ENCODE measurements around the gene VPS72. TPM values are rescaled to one million over a fixed set of nuclear protein-coding genes. Genes with fewer than 3 reads are reported as not detected.

Gene VPS72
- total and polyA plus RNA-seq, 2 of the 13 experiments (the other 11 are each of a cell fraction or from before 2014, with no cell fraction given), result 33.7 to 34.5 TPM

DNA sequence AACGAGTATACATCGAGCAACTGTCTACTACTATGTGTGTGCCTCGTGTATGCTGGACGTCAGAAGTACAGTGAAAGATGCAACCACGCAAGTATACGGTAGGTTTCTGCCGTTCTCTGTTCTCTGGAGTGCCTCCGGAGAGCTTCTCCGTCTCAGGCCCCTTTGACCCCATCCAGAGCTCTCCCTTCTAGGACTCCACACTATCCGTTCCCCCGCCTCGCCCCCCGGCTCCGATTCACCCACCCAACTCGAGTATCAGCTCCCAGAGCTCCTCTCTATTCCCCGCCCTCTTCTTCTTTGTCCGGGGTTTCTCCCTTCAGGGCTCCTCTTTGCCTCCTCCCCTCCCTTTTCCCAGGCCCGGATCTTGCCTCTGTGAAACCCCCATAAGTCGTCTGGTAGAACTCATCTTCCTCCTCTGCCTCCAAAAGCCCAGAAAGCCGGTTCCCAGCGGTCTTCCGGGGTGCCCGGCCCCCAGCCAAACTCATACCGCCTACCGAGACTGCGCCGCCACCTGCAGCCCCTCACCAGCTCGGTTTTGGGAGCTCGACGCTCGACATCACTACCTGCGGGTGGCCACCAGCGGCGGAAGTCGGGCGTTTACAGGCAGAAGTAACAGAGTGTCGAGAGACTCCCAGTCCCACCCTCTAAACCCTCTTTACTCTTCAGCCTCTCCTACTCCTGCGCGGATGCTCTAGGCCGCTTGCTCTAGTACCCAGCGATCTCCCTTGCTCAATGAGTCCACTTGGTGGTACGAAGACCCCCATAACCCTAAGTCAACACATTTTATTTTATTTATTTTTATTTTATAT is at the start of gene VPS72 (continued):
- TF ChIP-seq, protein P1, sequence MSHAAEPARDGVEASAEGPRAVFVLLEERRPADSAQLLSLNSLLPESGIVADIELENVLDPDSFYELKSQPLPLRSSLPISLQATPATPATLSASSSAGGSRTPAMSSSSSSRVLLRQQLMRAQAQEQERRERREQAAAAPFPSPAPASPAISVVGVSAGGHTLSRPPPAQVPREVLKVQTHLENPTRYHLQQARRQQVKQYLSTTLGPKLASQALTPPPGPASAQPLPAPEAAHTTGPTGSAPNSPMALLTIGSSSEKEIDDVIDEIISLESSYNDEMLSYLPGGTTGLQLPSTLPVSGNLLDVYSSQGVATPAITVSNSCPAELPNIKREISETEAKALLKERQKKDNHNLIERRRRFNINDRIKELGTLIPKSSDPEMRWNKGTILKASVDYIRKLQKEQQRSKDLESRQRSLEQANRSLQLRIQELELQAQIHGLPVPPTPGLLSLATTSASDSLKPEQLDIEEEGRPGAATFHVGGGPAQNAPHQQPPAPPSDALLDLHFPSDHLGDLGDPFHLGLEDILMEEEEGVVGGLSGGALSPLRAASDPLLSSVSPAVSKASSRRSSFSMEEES (CRISPR knock-in tag; IDR thresholded peaks at IDR 0.05), result peak; percentile 78
- peak; percentile 50; the same call in 1 of the 2 replicates for TF ChIP-seq RFXAP (CRISPR knock-in tag; IDR thresholded peaks at IDR 0.05; ENCODE audit: borderline replicate concordance)
- no peak for TF ChIP-seq MEIS1 (CRISPR knock-in tag; IDR thresholded peaks at IDR 0.05; ENCODE audit: borderline replicate concordance)
- TF ChIP-seq TSC22D2 (CRISPR knock-in tag; IDR thresholded peaks at IDR 0.05; ENCODE audit: borderline replicate concordance), result peak; percentile 30; the same call in 1 of the 2 replicates
- no peak for TF ChIP-seq TEAD2 (CRISPR knock-in tag; IDR thresholded peaks at IDR 0.05)
- TF ChIP-seq, protein P2, sequence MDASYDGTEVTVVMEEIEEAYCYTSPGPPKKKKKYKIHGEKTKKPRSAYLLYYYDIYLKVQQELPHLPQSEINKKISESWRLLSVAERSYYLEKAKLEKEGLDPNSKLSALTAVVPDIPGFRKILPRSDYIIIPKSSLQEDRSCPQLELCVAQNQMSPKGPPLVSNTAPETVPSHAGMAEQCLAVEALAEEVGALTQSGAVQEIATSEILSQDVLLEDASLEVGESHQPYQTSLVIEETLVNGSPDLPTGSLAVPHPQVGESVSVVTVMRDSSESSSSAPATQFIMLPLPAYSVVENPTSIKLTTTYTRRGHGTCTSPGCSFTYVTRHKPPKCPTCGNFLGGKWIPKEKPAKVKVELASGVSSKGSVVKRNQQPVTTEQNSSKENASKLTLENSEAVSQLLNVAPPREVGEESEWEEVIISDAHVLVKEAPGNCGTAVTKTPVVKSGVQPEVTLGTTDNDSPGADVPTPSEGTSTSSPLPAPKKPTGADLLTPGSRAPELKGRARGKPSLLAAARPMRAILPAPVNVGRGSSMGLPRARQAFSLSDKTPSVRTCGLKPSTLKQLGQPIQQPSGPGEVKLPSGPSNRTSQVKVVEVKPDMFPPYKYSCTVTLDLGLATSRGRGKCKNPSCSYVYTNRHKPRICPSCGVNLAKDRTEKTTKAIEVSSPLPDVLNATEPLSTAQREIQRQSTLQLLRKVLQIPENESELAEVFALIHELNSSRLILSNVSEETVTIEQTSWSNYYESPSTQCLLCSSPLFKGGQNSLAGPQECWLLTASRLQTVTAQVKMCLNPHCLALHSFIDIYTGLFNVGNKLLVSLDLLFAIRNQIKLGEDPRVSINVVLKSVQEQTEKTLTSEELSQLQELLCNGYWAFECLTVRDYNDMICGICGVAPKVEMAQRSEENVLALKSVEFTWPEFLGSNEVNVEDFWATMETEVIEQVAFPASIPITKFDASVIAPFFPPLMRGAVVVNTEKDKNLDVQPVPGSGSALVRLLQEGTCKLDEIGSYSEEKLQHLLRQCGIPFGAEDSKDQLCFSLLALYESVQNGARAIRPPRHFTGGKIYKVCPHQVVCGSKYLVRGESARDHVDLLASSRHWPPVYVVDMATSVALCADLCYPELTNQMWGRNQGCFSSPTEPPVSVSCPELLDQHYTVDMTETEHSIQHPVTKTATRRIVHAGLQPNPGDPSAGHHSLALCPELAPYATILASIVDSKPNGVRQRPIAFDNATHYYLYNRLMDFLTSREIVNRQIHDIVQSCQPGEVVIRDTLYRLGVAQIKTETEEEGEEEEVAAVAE (CRISPR knock-in tag; IDR thresholded peaks at IDR 0.05; ENCODE audit: borderline replicate concordance), result peak; percentile 88
- TF ChIP-seq ZNF564 (CRISPR knock-in tag; IDR thresholded peaks at IDR 0.05), result peak; percentile 85
- TF ChIP-seq, protein P3, sequence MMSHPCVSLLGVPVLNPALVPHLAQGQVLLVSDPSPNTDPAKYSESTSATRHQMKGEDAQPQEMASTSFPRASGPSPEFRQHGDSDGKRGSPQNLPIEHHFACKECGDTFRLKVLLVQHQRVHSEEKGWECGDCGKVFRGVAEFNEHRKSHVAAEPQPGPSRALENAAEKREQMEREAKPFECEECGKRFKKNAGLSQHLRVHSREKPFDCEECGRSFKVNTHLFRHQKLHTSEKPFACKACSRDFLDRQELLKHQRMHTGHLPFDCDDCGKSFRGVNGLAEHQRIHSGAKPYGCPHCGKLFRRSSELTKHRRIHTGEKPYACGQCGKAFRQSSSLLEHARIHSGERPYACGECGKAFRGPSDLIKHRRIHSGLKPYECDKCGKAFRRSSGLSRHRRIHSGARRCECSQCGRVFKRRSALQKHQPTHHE (CRISPR knock-in tag; IDR thresholded peaks at IDR 0.05; ENCODE audit: borderline replicate concordance), result peak; percentile 88; the same call in 1 of the 2 replicates
- TF ChIP-seq YEATS4 (CRISPR knock-in tag; IDR thresholded peaks at IDR 0.05; ENCODE audit: borderline replicate concordance), result 0 out of 2 replicates have a peak, but pooled peaks have one; percentile 86
- TF ChIP-seq ZNF883 (CRISPR knock-in tag; IDR thresholded peaks at IDR 0.05; ENCODE audit: not compliant biosample characterization), result peak; percentile 32
- TF ChIP-seq NR2F6 (IDR thresholded peaks at IDR 0.05), result peak; percentile 23; the same call in 1 of the 2 replicates
- peak; percentile 51; the same call in 1 of the 2 replicates for TF ChIP-seq NR2F6 (CRISPR knock-in tag; IDR thresholded peaks at IDR 0.05)
- TF ChIP-seq FOXJ3 (CRISPR knock-in tag; IDR thresholded peaks at IDR 0.05; ENCODE audit: borderline replicate concordance), result peak; percentile 10; the same call in 1 of the 2 replicates
- TF ChIP-seq ZNF615 (CRISPR knock-in tag; IDR thresholded peaks at IDR 0.05; ENCODE audit: borderline replicate concordance), result no peak
- TF ChIP-seq ARNT2 (CRISPR knock-in tag; IDR thresholded peaks at IDR 0.05; ENCODE audit: low read depth), result no peak
- TF ChIP-seq, protein P4, sequence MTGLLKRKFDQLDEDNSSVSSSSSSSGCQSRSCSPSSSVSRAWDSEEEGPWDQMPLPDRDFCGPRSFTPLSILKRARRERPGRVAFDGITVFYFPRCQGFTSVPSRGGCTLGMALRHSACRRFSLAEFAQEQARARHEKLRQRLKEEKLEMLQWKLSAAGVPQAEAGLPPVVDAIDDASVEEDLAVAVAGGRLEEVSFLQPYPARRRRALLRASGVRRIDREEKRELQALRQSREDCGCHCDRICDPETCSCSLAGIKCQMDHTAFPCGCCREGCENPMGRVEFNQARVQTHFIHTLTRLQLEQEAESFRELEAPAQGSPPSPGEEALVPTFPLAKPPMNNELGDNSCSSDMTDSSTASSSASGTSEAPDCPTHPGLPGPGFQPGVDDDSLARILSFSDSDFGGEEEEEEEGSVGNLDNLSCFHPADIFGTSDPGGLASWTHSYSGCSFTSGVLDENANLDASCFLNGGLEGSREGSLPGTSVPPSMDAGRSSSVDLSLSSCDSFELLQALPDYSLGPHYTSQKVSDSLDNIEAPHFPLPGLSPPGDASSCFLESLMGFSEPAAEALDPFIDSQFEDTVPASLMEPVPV (CRISPR knock-in tag; IDR thresholded peaks at IDR 0.05), result peak; percentile 72
- peak; percentile 91 for TF ChIP-seq KLF6 (CRISPR knock-in tag; IDR thresholded peaks at IDR 0.05)
- peak; percentile 38; the same call in 1 of the 2 replicates for TF ChIP-seq NFYB (CRISPR knock-in tag; IDR thresholded peaks at IDR 0.05)
- peak; percentile 81 for TF ChIP-seq SPEN (CRISPR knock-in tag; IDR thresholded peaks at IDR 0.05; ENCODE audit: low read depth)

Measured in HepG2 (cell line).